Measurements from ENCODE around the gene NFIX.
"Not testable (repeated sequence)": the region's sequence is repeated elsewhere in the genome, so short reads cannot be mapped to it uniquely, and the experiment has no call there.

NFIX gene

GRCh38 chr19:12975221-12975741 is 20.0 kb upstream of the NFIX start:
- peaks cover 13% of the 10 kb centered on the region for H3K4me1 Mint-ChIP-seq
- no peak overlapping the region for H3K4me3 Mint-ChIP-seq
- no peak for ATAC-seq
- H3K9me3 Mint-ChIP-seq: no peaks in the 10 kb centered on the region
- H3K36me3 Mint-ChIP-seq: no peaks in the 10 kb centered on the region
- no peak overlapping the region for H3K27ac Mint-ChIP-seq
- no peak for DNase-seq (ENCODE audit: low spot score in 2 of 2)

- H3K27ac Mint-ChIP-seq; H3K4me1 Mint-ChIP-seq; H3K4me3 Mint-ChIP-seq; DNase-seq (ENCODE audit: low spot score in 2 of 2); H3K36me3 Mint-ChIP-seq; ATAC-seq; H3K9me3 Mint-ChIP-seq: not testable (repeated sequence)
Observed at GRCh38 chr19:12976109-12976508, 19.2 kb upstream of the NFIX start.

- Mint-ChIP-seq H3K4me3 (no peak overlapping the region), H3K27ac (no peak overlapping the region), H3K9me3 (no peaks in the 10 kb centered on the region), H3K4me1 (peaks cover 8% of the 10 kb centered on the region), H3K36me3 (no peaks in the 10 kb centered on the region)
- DNase-seq (ENCODE audit: low spot score in 2 of 2) (no peak), ATAC-seq (no peak)
Observed at GRCh38 chr19:12979974-12980373, 15.3 kb upstream of the NFIX start.

GRCh38 chr19:12982648-12983047 is 12.6 kb upstream of the NFIX start:
- no peak overlapping the region for H3K27ac Mint-ChIP-seq
- no peak overlapping the region for H3K4me3 Mint-ChIP-seq
- no peaks in the 10 kb centered on the region for H3K9me3 Mint-ChIP-seq
- ATAC-seq: no peak
- no peak for DNase-seq (ENCODE audit: low spot score in 2 of 2)
- H3K4me1 Mint-ChIP-seq: peaks cover 6% of the 10 kb centered on the region
- no peaks in the 10 kb centered on the region for H3K36me3 Mint-ChIP-seq

- no peaks in the 10 kb centered on the region for H3K9me3 Mint-ChIP-seq
- ATAC-seq: no peak
Observed at GRCh38 chr19:12983091-12983490, 12.2 kb upstream of the NFIX start.

GRCh38 chr19:12983542-12984142 is 11.6 kb upstream of the NFIX start:
- Mint-ChIP-seq H3K4me1 (no peaks in the 10 kb centered on the region), H3K27ac (no peak overlapping the region), H3K9me3 (no peaks in the 10 kb centered on the region), H3K36me3 (no peaks in the 10 kb centered on the region), H3K4me3 (no peak overlapping the region)
- ATAC-seq: peak; percentile 68
- DNase-seq (ENCODE audit: low spot score in 2 of 2): peak; percentile 92

More at GRCh38 chr19:12983091-12983490, 12.2 kb upstream of the NFIX start:
- DNase-seq (ENCODE audit: low spot score in 2 of 2): no peak
- Mint-ChIP-seq H3K4me1 (peaks cover 2% of the 10 kb centered on the region), H3K4me3 (no peak overlapping the region), H3K27ac (no peak overlapping the region), H3K36me3 (no peaks in the 10 kb centered on the region)

GRCh38 chr19:12984143-12984627 is 11.1 kb upstream of the NFIX start:
- DNase-seq (ENCODE audit: low spot score in 2 of 2) (no peak), ATAC-seq (no peak)
- no peak overlapping the region for H3K27ac Mint-ChIP-seq
- no peaks in the 10 kb centered on the region for H3K9me3 Mint-ChIP-seq
- H3K36me3 Mint-ChIP-seq: no peaks in the 10 kb centered on the region
- H3K4me1 Mint-ChIP-seq: no peaks in the 10 kb centered on the region
- H3K4me3 Mint-ChIP-seq: no peak overlapping the region

- DNase-seq (ENCODE audit: low spot score in 2 of 2) (no peak), ATAC-seq (no peak)
- Mint-ChIP-seq H3K4me1 (no peaks in the 10 kb centered on the region), H3K27ac (no peak overlapping the region), H3K4me3 (no peak overlapping the region), H3K9me3 (no peaks in the 10 kb centered on the region), H3K36me3 (no peaks in the 10 kb centered on the region)
Observed at GRCh38 chr19:12984683-12985048, 10.6 kb upstream of the NFIX start.

- Mint-ChIP-seq H3K4me3 (no peak overlapping the region), H3K9me3 (no peaks in the 10 kb centered on the region), H3K4me1 (no peaks in the 10 kb centered on the region), H3K36me3 (no peaks in the 10 kb centered on the region), H3K27ac (no peak overlapping the region)
- DNase-seq (ENCODE audit: low spot score in 2 of 2) (no peak), ATAC-seq (peak; percentile 83)
Observed at GRCh38 chr19:12985049-12985776, 10.1 kb upstream of the NFIX start.

GRCh38 chr19:12986726-12987125 is 8.5 kb upstream of the NFIX start:
- Mint-ChIP-seq H3K4me1 (no peaks in the 10 kb centered on the region), H3K9me3 (no peaks in the 10 kb centered on the region), H3K4me3 (no peak overlapping the region), H3K36me3 (no peaks in the 10 kb centered on the region), H3K27ac (no peak overlapping the region)
- DNase-seq (ENCODE audit: low spot score in 2 of 2): no peak
- no peak for ATAC-seq

GRCh38 chr19:12987190-12987589 is 8.1 kb upstream of the NFIX start:
- H3K9me3 Mint-ChIP-seq: no peaks in the 10 kb centered on the region
- ATAC-seq (no peak), DNase-seq (ENCODE audit: low spot score in 2 of 2) (no peak)
- H3K27ac Mint-ChIP-seq: no peak overlapping the region
- H3K4me1 Mint-ChIP-seq: no peaks in the 10 kb centered on the region
- H3K4me3 Mint-ChIP-seq: no peak overlapping the region
- H3K36me3 Mint-ChIP-seq: no peaks in the 10 kb centered on the region

GRCh38 chr19:12987781-12988180 is 7.5 kb upstream of the NFIX start:
- H3K27ac Mint-ChIP-seq: no peak overlapping the region
- DNase-seq (ENCODE audit: low spot score in 2 of 2) (no peak), ATAC-seq (no peak)
- no peaks in the 10 kb centered on the region for H3K36me3 Mint-ChIP-seq
- no peaks in the 10 kb centered on the region for H3K4me1 Mint-ChIP-seq
- no peaks in the 10 kb centered on the region for H3K9me3 Mint-ChIP-seq
- H3K4me3 Mint-ChIP-seq: no peak overlapping the region

GRCh38 chr19:12990431-12990830 is 4.8 kb upstream of the NFIX start:
- no peak overlapping the region for H3K4me3 Mint-ChIP-seq
- DNase-seq (ENCODE audit: low spot score in 2 of 2): no peak
- no peak overlapping the region for H3K27ac Mint-ChIP-seq
- peaks cover 7% of the 10 kb centered on the region for H3K4me1 Mint-ChIP-seq
- no peaks in the 10 kb centered on the region for H3K36me3 Mint-ChIP-seq
- H3K9me3 Mint-ChIP-seq: no peaks in the 10 kb centered on the region
- no peak for ATAC-seq

- Mint-ChIP-seq H3K9me3 (no peaks in the 10 kb centered on the region), H3K27ac (no peak overlapping the region), H3K4me3 (no peak overlapping the region), H3K4me1 (peaks cover 8% of the 10 kb centered on the region), H3K36me3 (no peaks in the 10 kb centered on the region)
- DNase-seq (ENCODE audit: low spot score in 2 of 2) (no peak), ATAC-seq (no peak)
Observed at GRCh38 chr19:12990853-12991252, 4.4 kb upstream of the NFIX start.

GRCh38 chr19:12991296-12991695 is 4.0 kb upstream of the NFIX start:
- Mint-ChIP-seq H3K36me3 (no peaks in the 10 kb centered on the region), H3K27ac (no peak overlapping the region), H3K4me3 (no peak overlapping the region), H3K4me1 (peaks cover 13% of the 10 kb centered on the region), H3K9me3 (no peaks in the 10 kb centered on the region)
- ATAC-seq: peak; percentile 19
- no peak for DNase-seq (ENCODE audit: low spot score in 2 of 2)

- H3K4me3 Mint-ChIP-seq: no peak overlapping the region
- peaks cover 13% of the 10 kb centered on the region for H3K4me1 Mint-ChIP-seq
- no peak for ATAC-seq
- no peak overlapping the region for H3K27ac Mint-ChIP-seq
- H3K9me3 Mint-ChIP-seq: no peaks in the 10 kb centered on the region
- DNase-seq (ENCODE audit: low spot score in 2 of 2): no peak
- no peaks in the 10 kb centered on the region for H3K36me3 Mint-ChIP-seq
Observed at GRCh38 chr19:12992729-12993128, 2.5 kb upstream of the NFIX start.

Measured in stimulated activated effector memory CD8-positive, alpha-beta T cell treated with anti-CD3 and anti-CD28 coated beads, Interleukin-12 subunit alpha, Interleukin-12 subunit beta, amount 100 ng/mL, for 72 hours (primary cell).